Measurements from ENCODE around the gene MED25.

The MED25 gene

GRCh38 chr19:49858088-49858985, 40.2 kb downstream of the MED25 start:
- no peak for DNase-seq (ENCODE audit: low read depth, low spot score)

- no peak for DNase-seq (ENCODE audit: low read depth, low spot score)
These were observed 41.7 kb downstream of the MED25 start for GRCh38 chr19:49859682-49860335.

GRCh38 chr19:49860336-49861102, 42.4 kb downstream of the MED25 start:
- no peak for DNase-seq (ENCODE audit: low read depth, low spot score)

DNA sequence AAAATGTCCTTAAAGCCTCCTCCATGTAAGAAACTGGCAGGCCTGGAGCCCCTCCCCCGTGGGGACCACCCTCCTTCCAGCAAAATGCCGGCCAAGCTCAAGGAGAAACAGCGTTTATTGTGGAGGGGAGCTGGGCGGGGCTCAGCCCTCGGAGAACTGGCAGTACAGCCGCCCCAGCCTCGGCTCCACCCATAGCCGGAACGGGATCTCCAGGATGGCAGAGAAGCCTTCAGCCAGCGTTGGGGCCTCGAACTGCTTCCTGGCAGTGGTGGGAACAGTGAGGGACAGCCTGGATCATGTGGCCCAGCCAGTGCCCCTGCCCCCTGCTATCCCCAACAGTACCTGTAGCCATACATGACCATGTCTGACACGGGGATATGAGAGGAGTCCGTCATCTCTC, 43.0 kb downstream of the MED25 start:
- DNase-seq (ENCODE audit: low read depth, low spot score), result no peak

GRCh38 chr19:49861541-49862378, 43.7 kb downstream of the MED25 start:
- no peak for DNase-seq (ENCODE audit: low read depth, low spot score)

GRCh38 chr19:49862391-49863253, 44.5 kb downstream of the MED25 start:
- no peak for DNase-seq (ENCODE audit: low read depth, low spot score)

DNA sequence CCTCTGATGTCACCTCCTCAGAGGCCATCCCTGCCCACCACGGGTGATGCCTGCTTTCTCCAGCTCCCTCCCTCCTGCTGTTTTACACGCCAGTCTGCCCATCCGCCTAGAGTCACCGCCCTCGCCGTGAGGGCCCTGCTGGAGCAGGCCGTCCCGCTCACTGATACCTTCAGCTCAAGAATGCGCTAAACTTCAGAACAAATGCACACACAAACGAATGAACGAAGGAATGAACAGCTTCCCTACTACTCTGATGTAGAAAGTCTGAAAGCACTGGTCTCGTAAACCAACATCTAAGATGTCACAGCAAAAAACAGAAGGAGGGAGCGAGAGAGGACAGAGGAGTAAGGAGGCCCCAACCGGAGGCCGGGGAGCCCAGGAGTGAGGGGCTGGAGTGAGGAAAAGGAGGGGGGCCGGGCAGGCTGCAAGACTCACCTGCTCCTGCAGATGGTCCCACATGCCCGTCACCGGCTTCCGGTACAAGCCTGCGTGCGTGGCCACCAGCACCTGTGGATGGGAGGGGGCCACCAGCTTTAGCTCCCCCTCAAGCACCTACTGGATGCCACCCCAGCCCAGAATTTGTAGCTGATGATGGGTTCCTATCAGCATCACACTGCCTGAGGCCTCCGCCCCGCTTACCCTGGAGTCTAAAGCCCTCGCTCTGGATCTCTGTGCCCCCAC, 45.3 kb downstream of the MED25 start:
- no peak for DNase-seq (ENCODE audit: low read depth, low spot score)

GRCh38 chr19:49863935-49864320, 45.8 kb downstream of the MED25 start:
- no peak for DNase-seq (ENCODE audit: low read depth, low spot score)

- no peak for DNase-seq (ENCODE audit: low read depth, low spot score)
These were observed 46.8 kb downstream of the MED25 start for GRCh38 chr19:49864890-49865289.

DNA sequence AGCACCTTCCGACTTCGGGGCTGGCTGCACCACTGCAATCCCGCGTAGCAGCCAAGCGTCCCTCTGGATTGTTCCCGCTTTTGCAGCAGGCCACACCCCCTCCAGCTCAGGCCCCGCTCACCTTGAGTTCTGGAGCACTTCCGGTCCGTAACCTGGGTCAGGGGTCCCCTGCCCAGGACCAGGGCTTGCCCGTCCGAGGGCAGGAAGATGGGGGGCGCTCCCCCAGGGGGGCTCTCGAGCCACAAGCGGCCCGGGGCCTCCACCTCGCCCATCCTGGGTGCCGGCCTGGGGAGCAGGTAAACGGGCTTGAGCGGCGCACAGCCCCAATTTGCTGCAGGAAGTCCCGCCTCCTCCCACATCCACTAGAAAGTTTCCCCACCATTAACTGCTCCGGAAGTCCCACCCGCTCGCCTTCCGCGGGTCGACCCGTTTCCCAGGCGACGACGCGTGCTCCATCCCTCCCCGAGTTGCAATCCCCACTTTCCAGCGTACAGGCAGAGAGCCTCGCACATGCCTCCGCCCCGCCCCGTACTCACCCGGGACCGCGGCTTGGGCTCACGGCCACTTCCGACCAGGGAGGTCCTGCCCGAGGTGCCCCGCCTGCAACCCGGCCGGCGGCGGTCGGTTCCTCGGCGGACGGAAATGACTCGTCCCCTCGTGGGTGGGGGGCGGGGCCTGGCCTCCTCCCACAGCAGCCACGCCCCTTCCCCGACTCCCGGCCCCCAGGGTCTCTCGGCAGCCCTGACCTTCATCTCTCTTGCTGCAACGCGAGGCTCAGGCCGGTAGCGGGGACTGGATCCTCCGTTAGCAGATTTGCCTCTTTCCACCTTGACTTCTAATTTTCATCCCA, 49.1 kb downstream of the MED25 start, which contains the start of gene PNKP:
Gene PNKP (minus strand): TSS at position 644 of the 850 bp plus-strand sequence. CDS start 372 bp downstream, at position 272.
- DNase-seq (ENCODE audit: low read depth, low spot score), result peak; percentile 72

GRCh38 chr19:49869009-49869483, 51.0 kb downstream of the MED25 start:
- no peak for DNase-seq (ENCODE audit: low read depth, low spot score)

GRCh38 chr19:49869484-49870308, 51.6 kb downstream of the MED25 start:
- DNase-seq (ENCODE audit: low read depth, low spot score), result peak; percentile 74

- DNase-seq (ENCODE audit: low read depth, low spot score), result no peak
These were observed 52.3 kb downstream of the MED25 start for GRCh38 chr19:49870309-49870901.

DNA sequence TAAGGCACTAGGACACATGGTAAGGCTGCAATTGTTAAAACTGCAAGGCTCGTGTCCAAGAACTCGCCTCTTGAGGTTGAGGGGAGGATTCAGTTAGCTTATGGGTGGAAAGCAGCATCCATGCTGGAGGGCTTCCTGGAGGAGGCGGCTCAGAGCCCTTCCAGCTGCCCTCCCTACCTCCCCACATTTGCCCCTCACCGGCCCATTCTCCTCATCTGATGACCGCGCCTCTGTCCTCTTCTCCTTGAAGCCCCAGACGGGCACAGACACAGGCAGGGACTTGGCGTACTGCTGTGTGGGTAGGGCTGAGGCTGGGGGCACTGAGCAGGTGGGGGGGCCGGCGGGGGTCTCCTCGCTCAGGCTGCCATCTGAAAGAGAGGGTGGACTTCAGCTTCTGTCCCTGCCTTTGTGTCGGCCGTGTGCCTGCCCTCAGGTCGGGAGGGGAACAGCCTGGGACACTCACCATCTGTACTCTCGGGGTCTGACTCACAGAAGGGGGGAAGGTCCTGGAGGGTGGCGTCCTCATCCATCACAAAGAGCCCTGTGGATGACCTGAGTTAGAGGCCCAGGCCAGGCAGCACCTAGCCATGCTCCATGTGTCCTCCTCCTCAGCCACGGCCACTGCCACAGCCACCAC, 53.4 kb downstream of the MED25 start:
- DNase-seq (ENCODE audit: low read depth, low spot score), result no peak

- DNase-seq (ENCODE audit: low read depth, low spot score), result no peak
These were observed 54.4 kb downstream of the MED25 start for GRCh38 chr19:49872245-49873128.

DNA sequence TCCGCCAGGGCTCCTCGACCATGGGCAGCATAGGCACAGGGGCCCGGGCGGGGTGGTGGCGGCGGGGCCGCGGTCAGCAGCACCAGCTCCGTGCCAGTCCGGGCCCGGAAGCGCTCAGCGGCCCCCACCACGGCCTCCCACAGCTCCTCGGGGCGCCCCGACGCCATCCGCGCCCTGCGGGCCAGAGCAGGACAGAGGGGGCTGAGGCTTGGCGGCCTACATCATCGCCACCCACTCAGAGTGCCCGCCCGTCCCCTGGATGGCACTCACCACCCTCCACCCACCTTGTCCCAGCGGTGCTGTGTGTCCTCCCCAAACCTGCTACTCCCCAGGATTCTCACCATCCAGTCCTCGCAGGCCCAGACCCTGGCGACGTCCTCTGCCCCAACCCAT, 55.0 kb downstream of the MED25 start:
- DNase-seq (ENCODE audit: low read depth, low spot score), result no peak

Data from activated naive CD8-positive, alpha-beta T cell treated with anti-CD3 and anti-CD28 coated beads, Interleukin-2, amount 50 U/mL, for 16 hours (primary cell).